Right hindlimb (tissue), 1 donor: Measurements from ENCODE around the gene LYST.
"Not testable (repeated sequence)": the region's sequence is repeated elsewhere in the genome, so short reads cannot be mapped to it uniquely, and the experiment has no call there.

Source experiments
- DNase-seq: peaks from one replicate; pipeline ENCODE4 v3.0.0-alpha.2; 2018

Gene LYST, protein sequence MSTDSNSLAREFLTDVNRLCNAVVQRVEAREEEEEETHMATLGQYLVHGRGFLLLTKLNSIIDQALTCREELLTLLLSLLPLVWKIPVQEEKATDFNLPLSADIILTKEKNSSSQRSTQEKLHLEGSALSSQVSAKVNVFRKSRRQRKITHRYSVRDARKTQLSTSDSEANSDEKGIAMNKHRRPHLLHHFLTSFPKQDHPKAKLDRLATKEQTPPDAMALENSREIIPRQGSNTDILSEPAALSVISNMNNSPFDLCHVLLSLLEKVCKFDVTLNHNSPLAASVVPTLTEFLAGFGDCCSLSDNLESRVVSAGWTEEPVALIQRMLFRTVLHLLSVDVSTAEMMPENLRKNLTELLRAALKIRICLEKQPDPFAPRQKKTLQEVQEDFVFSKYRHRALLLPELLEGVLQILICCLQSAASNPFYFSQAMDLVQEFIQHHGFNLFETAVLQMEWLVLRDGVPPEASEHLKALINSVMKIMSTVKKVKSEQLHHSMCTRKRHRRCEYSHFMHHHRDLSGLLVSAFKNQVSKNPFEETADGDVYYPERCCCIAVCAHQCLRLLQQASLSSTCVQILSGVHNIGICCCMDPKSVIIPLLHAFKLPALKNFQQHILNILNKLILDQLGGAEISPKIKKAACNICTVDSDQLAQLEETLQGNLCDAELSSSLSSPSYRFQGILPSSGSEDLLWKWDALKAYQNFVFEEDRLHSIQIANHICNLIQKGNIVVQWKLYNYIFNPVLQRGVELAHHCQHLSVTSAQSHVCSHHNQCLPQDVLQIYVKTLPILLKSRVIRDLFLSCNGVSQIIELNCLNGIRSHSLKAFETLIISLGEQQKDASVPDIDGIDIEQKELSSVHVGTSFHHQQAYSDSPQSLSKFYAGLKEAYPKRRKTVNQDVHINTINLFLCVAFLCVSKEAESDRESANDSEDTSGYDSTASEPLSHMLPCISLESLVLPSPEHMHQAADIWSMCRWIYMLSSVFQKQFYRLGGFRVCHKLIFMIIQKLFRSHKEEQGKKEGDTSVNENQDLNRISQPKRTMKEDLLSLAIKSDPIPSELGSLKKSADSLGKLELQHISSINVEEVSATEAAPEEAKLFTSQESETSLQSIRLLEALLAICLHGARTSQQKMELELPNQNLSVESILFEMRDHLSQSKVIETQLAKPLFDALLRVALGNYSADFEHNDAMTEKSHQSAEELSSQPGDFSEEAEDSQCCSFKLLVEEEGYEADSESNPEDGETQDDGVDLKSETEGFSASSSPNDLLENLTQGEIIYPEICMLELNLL (N-terminal part only)

DNA sequence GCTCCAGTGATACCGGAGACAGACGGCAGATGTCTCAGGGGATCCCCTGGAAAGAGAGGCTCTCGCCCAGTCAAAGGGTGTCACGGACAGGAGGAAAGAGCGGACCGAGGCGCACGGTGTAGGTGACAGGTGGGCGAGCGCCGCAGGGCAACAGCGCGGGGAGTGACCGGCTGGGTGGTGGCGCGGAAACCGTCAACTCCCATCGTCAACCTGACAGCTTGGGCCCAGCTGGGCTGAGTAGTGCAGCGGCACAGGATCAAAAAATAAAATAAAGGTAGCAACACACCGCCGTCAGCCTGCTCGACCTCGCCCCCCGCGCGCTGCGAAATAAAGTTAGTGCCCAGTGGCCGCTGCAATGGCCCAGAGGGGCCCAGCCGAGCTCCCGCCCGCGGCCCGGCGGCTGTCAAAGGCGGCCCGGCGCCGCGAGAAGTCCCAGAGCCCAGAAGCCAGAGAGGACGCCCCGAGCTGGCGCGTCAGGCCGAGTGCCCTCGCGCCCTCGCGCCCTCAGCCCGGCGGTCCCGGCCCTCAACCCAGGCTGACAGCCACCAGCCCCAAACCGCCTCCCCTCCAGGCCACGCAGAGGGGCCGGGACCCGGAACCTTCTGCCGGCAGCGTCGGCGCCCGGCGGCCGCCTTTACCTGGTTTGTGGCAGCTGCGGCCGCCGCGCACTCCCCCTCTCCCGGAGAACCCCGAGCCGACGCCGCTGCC lies at the start of gene LYST:
LYST (minus strand) TSS at position 702 of the 708 bp plus-strand sequence. CDS start 36,489 bp downstream, outside the sequence.
- peak; percentile 59 for DNase-seq

DNA sequence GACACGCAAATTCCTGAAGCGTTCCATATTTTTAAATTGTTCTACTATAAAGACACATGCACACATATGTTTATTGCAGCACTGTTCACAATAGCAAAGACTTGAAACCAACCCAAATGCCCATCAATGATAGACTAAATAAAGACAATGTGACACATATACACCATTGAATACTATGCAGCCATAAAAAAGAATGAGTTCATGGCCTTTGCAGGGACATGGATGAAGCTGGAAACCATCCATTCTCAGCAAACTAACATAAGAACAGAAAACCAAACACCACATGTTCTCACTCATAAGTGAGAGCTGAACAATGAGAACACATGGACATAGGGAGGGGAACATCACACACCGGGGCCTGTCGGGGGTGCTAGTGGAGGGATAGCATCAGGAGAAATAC lies 48.8 kb upstream of the LYST start:
- DNase-seq: not testable (repeated sequence)

DNA sequence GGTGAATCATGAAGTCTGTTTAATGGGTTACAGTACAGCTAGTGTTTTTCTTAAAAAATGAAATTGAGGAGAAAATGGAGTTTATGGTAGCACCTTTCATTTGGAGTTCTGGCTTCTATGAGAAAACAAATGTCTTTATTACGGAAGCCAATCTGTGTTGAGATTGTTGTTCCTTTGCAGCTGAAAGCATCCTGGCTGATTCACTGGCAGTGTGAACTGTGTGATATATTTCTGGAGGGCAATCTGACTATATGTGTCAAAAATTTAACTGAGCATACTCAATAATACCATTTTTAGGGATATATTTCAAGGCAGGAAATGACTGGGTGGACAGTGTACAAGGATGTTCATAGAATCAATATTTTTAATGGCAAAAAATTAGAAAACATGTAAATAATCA lies 46.6 kb upstream of the LYST start:
- DNase-seq: no peak

DNA sequence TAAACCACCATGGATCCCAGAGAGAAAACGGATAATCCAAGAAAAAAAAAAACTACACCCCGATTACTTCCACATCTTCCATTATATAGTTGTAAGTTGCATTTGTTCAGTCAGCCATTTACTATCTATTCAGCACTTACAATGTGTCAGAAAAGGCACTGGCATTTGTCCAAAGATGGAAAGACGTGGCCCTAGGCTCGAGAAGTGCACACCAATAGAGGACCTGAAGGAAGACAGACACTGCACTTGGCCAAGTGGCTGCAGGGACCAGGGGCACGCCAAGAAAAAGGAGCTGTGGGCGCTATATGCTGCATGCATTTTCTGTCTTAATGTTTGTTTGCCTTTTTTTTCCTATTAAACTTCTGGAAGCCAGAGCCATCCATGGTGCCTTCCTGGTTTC lies 45.2 kb upstream of the LYST start:
- DNase-seq: no peak

DNA sequence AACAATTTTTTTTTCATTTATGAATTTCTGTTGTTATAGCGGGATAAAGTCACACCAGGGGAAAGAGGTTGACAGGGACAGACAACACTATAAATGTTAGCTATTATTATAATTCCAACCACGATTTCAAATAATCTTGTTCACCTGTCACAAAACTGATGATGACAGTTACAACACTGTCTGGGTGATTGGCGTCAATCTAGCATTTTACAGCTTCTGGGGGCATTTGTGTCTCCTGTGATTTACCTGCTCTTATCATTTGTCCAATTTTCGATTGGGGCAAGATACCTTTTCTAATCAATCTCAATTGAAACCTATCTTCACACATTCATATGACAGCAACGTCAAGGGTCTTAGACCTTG lies 44.6 kb upstream of the LYST start:
- no peak for DNase-seq

DNA sequence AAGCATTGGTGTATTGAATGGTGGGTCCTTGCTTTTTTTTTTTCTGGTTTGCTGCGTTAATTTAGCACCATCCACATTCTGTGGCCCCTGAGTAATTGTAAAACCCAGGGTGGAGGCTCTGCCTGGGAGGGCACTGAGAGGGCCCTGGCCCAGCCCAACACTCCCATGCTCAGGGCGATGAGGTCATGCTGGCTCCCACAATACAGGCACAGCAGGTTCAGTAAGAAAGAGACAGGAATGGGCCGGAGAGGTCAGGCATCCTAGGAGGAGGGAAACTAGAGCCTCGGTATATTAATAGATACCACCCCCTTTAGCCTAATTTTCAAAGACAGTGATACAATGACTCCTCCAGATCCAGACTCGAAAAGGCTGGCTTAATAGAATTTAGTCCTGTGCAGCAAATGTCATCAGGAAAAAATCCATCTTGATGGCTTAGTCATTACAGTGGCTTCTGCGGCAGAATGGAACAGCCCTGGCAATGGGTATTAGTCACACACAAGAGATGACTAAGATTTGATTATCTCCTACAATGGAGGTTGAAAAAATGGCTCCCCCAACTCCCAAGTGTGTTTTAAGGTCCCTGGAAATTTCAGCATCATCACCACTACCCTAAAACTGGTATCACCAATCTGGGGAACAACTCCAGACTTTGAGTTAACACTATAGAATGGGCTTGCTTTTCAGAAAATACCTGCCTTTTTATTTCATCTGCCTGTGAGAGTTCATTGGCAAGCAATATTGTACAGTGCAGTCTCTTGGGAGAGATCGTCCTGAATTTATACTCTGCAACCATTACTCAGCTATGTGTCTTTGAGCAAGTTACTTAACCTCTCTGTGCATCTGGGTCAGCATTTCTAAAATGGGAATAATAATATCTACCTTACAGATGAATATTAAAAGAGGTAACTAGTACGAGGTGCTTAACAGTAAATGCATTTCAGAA lies 43.9 kb upstream of the LYST start:
- DNase-seq: no peak

DNA sequence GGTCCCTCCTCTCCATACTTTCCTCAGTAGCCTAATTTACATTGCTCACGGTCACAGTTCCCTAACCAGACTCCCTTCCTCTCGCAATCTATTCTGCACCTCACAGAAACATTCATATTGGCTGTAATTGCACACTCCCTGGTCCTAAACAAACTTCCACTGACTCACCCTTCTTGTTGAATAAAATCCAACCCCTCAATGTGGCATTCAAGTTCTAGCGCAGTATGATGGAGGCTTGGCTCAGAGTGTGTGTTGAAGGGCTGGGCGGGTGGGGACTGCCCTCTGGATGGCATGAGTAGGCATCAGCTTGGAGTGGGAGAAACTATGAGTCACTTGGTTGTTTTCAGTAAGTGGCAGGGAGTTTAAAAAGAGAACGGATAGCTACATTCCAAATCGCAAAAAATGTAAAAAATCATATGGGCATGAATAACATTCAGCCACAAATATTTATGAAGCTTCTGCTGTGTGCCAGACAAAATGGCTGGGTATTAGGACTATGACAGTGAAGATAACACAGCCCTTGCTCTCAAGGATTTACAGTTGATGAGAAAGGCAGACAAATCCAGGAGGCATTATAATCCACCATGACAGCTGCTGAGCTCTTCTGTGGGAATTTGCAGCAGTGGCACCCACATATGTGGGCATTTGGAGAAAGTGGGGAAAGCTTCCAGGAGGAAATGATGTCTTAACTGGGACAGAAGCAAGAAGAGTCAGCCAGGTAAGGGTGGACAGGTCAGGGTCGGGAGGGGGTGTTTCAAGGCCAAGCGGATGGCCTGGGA lies 42.2 kb upstream of the LYST start:
- peak; percentile 29 for DNase-seq

DNA sequence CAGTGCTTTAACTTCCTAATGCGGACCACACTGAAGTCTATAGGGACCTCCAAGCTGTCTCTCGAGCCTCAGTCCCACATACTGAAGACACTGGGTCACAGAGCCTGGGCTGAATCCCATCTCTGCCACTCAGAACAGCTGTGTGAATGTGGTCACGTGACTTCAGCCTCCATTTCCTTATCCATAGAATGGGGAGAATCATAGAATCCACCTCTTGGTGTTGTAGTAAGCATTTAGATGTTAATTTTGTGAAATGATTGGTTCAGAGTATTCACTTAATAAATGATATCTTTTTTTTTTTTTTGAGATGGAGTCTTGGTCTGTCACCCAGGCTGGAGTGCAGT lies 41.2 kb upstream of the LYST start:
- DNase-seq: no peak

DNA sequence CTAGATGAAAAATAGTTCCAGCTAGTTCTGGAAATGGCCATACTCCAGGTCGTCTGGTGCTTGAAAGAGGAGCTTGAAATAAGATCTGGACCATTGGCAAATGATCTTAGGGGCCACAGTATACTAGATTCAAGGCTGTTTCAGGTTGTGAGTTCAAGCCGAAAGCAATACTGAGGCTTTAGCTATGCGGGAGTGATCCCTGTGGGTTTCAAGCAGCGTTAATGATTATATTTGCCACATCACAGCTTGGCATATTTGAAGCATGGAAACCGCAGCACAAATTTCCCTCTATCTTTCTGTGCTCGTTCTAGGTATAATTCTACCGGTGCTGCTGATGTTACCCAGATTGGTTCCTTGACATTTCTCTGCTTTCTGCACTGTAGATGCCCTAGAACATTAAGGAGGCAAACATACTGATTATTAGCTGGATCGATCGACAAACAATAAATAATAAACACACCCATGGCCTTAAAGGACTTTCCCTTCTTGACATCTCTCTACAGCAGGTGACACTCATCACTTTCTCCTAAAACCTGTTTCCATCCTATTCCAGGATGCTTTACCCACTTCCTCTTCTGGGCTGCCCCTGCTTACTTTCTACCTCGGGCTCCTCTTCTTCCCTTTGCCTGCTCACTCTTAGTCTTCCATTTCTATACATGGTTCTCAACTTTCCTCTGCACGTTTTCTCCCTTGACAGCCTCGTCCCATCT lies 40.6 kb upstream of the LYST start:
- no peak for DNase-seq

DNA sequence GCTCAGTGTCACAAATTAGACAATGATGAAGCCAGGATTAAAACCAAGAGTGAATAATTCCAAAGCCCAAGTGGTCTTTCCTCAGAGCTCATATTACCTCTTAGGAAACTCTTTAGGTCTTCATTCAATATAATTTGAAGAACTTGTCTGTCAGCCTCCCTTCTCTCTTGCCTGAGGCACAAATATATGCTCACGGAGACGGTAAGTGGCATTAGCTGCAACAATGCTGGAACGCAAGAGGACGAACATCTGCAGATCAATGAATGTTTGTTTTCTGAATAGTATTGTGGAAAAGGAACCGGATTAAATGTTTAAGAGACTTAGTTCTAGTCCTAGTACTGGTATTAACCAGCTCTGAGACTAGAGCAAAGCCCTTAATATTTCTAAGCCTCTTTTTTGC lies 39.7 kb upstream of the LYST start:
- DNase-seq: no peak

DNA sequence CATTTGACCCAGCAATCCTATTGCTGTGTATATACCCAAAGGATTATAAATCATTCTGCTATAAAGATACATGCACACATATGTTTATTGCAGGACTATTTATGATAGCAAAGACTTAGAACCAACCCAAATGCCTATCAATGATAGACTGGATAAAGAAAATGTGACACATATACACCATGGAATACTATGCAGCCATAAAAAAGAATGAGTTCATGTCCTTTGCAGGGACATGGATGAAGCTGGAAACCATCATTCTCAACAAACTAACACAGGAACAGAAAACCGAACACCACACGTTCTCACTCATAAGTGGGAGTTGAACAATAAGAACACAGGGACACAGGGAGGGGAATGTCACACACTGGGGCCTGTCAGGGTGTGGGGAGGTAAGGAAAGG lies 37.1 kb upstream of the LYST start:
- DNase-seq: not testable (repeated sequence)

DNA sequence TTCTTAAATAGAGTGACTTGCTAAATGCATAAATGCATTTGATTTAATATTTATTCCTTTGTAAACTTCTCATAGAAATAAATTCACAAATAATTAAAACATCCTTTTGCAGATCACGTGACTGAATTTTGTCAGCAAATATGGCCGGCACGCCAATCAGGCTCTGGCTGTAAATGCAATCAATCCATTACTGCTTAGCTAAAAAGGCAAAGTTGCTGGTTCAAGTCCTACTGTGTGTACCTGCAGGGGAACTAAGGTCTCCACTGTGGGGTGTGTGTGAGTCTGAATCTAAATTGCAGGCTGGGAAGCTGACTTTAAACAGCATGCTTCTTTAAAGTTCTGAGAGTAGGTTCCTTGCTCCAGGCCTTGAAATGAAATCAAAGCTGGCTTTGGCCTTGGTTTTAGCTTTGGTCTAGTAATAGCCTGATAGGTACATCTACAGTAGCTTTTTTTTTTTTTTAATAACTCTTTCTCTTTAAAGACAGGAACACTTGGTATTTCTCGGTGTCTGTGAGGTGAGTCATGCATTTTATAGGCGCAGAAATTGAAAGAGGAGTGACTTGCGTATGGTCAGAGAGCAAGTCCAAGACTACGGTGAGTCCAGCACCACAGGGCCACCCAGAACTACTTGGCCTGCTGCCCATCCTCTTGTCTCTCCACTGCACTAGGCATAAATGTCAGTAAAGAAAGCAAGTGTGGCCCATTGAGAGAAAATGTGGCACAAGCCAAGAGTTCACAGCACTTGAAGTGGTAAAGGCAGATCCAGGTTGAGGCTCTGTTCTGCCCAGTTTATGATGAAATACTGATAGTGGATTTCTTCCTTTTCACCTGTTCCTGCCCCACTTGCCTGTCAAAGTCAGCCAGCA lies 36.2 kb upstream of the LYST start:
- DNase-seq: no peak

DNA sequence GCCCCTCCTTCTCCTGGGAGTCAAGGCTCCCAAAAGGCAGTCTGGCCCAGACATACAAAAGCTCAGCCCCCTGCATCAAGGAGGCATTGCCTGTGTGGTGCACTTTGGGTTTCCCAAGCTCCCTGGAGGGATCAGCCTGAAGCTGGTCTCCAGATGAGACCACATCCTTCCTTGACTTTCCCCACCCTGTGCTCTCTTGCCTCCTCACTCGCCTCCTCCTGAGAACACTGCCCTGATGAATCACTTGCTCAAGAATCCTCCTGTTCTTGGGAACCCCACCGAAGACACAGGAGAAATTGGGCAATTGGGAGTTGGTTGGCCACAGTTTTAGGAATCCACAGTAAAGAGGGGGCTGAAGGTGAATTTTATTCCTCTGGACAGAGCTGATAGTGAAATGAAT lies 34.8 kb upstream of the LYST start:
- DNase-seq: no peak

DNA sequence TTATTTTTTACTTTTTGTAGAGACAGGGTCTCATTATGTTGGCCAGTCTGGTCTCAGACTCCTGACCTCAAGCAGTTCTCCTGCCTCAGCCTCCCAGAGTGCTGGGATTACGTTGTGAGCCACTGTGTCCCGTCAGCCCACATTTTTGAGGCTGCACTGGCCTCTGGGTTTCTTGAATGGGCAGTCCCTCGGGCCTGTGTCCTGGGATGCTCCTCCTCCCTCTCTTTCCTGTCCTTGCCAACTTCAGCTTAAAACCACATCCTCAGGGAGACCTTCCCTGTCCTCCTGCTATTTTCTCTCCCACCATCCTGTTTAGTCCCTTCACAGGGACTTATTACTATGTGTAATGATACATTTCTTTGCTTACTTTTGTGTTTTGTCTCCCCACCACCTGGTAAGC lies 31.4 kb upstream of the LYST start:
- no peak for DNase-seq

DNA sequence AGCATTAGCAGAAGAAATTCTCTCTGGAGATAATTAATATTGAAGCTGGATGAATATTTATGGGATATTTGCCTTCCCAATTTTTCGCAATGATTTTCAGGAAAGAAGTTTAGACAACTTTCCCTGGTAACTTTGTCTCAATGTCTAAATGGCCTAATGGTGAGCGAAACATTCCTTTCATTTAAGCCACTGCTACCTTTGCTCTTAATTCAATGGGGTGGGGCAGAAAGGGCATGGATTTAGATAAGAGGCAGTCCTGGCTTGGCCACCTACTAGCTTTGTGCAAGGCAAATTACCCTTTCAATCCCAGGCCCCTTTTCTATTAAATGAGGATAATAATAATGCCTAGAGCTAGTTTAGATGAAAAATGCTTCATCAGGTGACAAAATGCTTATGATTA lies 27.1 kb upstream of the LYST start:
- DNase-seq: no peak

DNA sequence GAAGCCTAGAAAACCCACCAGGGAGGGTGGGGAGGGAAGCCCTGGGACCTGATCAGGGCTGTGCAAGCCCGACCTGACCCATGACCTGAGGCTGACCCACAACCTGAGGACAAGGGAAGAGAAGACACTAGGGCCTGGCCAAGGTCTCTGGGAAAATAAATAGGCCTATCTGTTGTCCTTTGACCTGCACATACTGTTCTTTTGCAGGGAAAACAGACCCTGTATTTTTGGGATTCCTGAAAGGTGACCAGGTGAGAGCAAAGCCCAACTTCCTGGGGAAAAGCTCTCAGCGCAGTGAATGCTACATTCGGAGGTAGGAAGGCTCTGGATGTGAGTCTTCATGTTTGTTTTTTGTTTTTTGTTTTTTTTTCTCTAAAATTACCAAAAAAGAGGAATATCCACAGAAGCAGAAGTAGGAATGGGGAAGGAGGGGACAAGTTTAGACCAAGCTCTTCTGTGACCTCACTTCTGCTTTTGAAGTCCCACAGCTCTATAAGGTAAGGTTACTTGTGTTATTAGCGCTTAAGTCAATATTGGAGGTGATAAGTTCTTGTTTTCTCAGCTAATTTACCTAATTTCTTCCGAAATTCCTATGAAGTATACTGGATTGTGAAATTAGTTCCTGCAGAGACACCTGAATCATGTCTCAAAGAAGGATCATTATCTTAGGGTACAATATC lies 26.2 kb upstream of the LYST start:
- no peak for DNase-seq

DNA sequence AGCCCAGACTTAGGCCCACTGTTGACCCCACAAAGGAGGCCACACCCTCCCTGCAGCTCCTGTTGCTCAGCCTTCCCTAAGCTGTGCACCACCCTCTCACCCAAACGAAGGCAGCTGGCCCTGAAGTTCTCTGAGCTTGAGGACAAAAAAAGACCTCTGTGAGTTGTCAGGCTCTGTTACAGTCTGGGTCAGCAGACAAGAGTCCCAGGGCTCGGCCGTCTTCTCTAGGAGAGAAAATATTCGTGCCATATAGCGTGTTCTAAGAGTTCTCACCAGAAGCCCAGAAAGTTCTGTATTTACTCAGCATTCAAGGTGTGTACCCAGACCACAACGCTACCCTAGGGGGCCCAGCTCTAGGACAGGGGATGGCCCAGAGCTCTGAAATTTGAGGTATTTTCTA lies 25.5 kb upstream of the LYST start:
- no peak for DNase-seq

DNA sequence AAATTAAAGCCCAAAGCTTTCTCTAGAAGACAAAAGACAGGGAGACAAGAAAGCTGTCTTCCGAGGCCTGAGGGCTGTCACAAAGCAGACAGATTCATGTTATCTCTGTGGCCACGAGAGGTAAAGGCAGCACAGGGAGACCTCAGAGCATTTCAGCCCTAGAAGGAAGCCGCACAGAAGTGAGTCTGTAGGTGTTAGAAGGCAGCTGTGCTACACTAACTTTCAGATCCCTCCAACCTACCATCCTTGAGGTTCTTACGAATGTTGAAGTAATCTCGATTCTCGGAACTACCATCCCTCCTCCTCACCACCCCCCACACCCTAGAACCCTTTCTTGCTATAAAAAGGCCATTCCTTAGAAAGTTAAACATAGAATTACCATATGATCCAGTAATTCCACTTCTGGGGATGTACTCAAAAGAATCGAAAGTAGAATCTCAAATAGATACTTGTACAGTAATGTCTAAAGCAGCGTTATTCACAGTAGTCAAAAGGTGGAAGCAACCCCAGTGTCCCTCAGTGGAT lies 21.5 kb upstream of the LYST start:
- no peak for DNase-seq
